Epithelial cell of esophagus (primary cell): ENCODE measurements around the gene RAVER1.
A peak's percentile ranks its signal among the peaks of the same experiment; 100 is the strongest.

Source experiments
- DNase-seq: peaks from one replicate; pipeline ENCODE4 v3.0.0; 2010; ENCODE audit warnings: low read depth
- H3K4me3 ChIP-seq: 2 replicates; pipeline ENCODE4 v1.5.1; 2011; ENCODE audit warnings: mild to moderate bottlenecking, low read length, control low read depth
- CTCF ChIP-seq: IDR thresholded peaks from 2 replicates; pipeline ENCODE4 v1.5.1; 2011; ENCODE audit warnings: low read depth, mild to moderate bottlenecking, low read length, control low read depth, inconsistent platforms; ENCODE audit not compliant: insufficient read depth; ENCODE audit errors: missing control alignments

The RAVER1 gene

GRCh38 chr19:10279737-10280442 lies 53.4 kb downstream of the RAVER1 start:
- no peak for TF ChIP-seq CTCF
- DNase-seq = no peak
- no peak overlapping the region for H3K4me3 ChIP-seq

- no peak overlapping the region for H3K4me3 ChIP-seq
- no peak for TF ChIP-seq CTCF
- no peak for DNase-seq
Measured at GRCh38 chr19:10278935-10279334, 54.4 kb downstream of the RAVER1 start.

- H3K4me3 ChIP-seq = no peak overlapping the region
- no peak for TF ChIP-seq CTCF
- no peak for DNase-seq
Measured at GRCh38 chr19:10277795-10278589, 55.3 kb downstream of the RAVER1 start.

GRCh38 chr19:10274589-10274988 lies 58.7 kb downstream of the RAVER1 start:
- DNase-seq = no peak
- TF ChIP-seq CTCF = no peak
- no peak overlapping the region for H3K4me3 ChIP-seq

DNA sequence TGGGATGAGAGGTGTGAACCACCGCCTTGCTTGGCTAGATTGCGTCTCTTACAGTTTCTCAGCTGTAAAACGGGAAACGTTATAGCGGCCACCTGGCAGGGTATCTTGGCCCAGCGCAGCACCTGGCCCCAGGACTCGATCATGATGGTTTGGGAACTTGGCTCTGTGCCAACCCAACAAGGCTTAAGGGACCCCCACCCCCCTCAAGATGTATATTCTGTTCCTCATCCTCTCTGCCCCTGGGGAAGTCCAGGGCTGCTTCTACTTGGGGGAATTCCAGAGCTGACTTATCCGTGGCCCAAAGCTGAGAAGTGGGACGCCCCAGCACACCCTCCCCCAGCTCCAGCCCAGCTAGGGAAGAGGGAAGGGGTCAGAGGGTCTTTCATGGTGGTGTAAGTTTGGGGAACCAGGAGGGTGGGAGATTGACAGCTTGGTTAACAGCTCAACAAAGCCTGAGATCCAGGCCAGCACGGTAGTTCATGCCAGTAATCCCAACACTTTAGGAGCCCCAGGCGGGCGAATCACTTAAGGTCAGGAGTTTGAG lies 61.7 kb downstream of the RAVER1 start:
- no peak overlapping the region for H3K4me3 ChIP-seq
- no peak for TF ChIP-seq CTCF
- no peak for DNase-seq

DNA sequence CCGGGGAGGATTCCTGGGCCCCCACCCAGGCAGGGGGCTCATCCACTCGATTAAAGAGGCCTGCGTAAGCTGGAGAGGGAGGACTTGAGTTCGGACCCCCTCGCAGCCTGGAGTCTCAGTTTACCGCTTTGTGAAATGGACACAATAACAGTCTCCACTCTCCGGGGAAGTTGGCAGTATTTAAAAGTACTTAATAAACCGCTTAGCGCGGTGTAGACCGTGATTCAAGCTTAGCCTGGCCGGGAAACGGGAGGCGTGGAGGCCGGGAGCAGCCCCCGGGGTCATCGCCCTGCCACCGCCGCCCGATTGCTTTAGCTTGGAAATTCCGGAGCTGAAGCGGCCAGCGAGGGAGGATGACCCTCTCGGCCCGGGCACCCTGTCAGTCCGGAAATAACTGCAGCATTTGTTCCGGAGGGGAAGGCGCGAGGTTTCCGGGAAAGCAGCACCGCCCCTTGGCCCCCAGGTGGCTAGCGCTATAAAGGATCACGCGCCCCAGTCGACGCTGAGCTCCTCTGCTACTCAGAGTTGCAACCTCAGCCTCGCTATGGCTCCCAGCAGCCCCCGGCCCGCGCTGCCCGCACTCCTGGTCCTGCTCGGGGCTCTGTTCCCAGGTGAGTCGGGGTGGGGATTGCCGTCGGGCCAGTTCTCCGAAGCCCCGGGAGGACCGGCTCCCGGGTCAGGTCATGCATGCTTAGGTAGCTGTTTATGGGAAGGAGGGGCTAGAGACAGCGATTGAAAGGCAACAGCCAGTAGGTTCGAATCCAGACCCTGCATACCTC lies 62.5 kb downstream of the RAVER1 start, which contains the start of gene ICAM1:
ICAM1 (plus strand) TSS at position 505 of the 779 bp plus-strand sequence; CDS start at position 545, 40 bp downstream.
- H3K4me3 ChIP-seq = peak within 1 kb of the TSS; percentile 39
- no peak for DNase-seq
- no peak for TF ChIP-seq CTCF
